Activated CD8-positive, alpha-beta T cell treated with anti-CD3 and anti-CD28 coated beads for 36 hours (primary cell): Measurements from ENCODE around the gene ADAMTSL5. TPM values are rescaled to one million over a fixed set of nuclear protein-coding genes. Genes with fewer than 3 reads are reported as not detected.

Source experiments
- ATAC-seq: fragments of 200-7000 bp; cut with Tn5 transposase; one replicate; pipeline ENCODE4 v1.10.0; 2021; ENCODE audit warnings: mild to moderate bottlenecking, moderate library complexity
- CTCF ChIA-PET: fragments of 350-600 bp; sonication (Branson Sonifier 250); formaldehyde crosslinking; loops from one replicate; lab custom pipeline; 2021; ENCODE audit warnings: antibody characterized with exemption; lab: Charles Lee
- POLR2A ChIA-PET: fragments of 350-600 bp; sonication (Branson Sonifier 250); formaldehyde crosslinking; loops from one replicate; lab custom pipeline; 2021; ENCODE audit warnings: antibody characterized with exemption; lab: Charles Lee
- DNase-seq: peaks from one replicate; pipeline ENCODE4 v3.0.0-alpha.2; 2020
- H3K27ac Mint-ChIP-seq: one replicate; pipeline ENCODE4 v1.8.0; 2021; ENCODE audit warnings: mild to moderate bottlenecking, mixed read lengths
- H3K27me3 Mint-ChIP-seq: one replicate; pipeline ENCODE4 v1.8.0; 2021; ENCODE audit warnings: mixed read lengths
- H3K36me3 Mint-ChIP-seq: one replicate; pipeline ENCODE4 v1.8.0; 2021; ENCODE audit warnings: low read depth, mixed read lengths
- H3K4me1 Mint-ChIP-seq: one replicate; pipeline ENCODE4 v1.8.0; 2021; ENCODE audit warnings: low read depth, mixed read lengths
- H3K4me3 Mint-ChIP-seq: one replicate; pipeline ENCODE4 v1.8.0; 2021; ENCODE audit warnings: mild to moderate bottlenecking, moderate library complexity, mixed read lengths
- H3K9me3 Mint-ChIP-seq: one replicate; pipeline ENCODE4 v1.8.0; 2021; ENCODE audit warnings: mixed read lengths
- intact Hi-C: fragments of 100-400 bp; cut with micrococcal nuclease; formaldehyde crosslinking; loops from one replicate; pipeline ENCODE4 v1.10.0; 2022
- total RNA-seq, 2 experiments: library from RNA; stranded (reverse); gene quantifications; one replicate each; pipeline ENCODE4 v1.2.3, GENCODE V29; 2021
- TF ChIP-seq, protein P1 (sequence below): fragments of 200-600 bp; IDR thresholded peaks from one replicate; pipeline ENCODE4 v1.8.0; 2022; ENCODE audit warnings: antibody characterized with exemption, mild to moderate bottlenecking

The ADAMTSL5 gene
- total RNA-seq, 2 experiments from 2014 or later: 1.3 TPM

GRCh38 chr19:1492474-1493006 lies 20.3 kb downstream of the ADAMTSL5 start:
- peaks cover 5% of the 10 kb centered on the region for H3K27me3 Mint-ChIP-seq
- TF ChIP-seq, protein P1, sequence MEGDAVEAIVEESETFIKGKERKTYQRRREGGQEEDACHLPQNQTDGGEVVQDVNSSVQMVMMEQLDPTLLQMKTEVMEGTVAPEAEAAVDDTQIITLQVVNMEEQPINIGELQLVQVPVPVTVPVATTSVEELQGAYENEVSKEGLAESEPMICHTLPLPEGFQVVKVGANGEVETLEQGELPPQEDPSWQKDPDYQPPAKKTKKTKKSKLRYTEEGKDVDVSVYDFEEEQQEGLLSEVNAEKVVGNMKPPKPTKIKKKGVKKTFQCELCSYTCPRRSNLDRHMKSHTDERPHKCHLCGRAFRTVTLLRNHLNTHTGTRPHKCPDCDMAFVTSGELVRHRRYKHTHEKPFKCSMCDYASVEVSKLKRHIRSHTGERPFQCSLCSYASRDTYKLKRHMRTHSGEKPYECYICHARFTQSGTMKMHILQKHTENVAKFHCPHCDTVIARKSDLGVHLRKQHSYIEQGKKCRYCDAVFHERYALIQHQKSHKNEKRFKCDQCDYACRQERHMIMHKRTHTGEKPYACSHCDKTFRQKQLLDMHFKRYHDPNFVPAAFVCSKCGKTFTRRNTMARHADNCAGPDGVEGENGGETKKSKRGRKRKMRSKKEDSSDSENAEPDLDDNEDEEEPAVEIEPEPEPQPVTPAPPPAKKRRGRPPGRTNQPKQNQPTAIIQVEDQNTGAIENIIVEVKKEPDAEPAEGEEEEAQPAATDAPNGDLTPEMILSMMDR: no peak
- H3K4me3 Mint-ChIP-seq: peak overlapping the region; percentile 12
- no peak for DNase-seq
- H3K9me3 Mint-ChIP-seq: no peaks in the 10 kb centered on the region
- CTCF ChIA-PET: no interaction called here
- peaks cover 9% of the 10 kb centered on the region for H3K4me1 Mint-ChIP-seq
- ATAC-seq: no peak
- POLR2A ChIA-PET: interaction anchor here (1.0 kb wide), 2 partner anchors 10 to 52 kb away, joined by 3 read pairs; no protein-coding TSS in a partner anchor
- no peak overlapping the region for H3K27ac Mint-ChIP-seq
- intact Hi-C loops: no loop called here
- no peaks in the 10 kb centered on the region for H3K36me3 Mint-ChIP-seq

DNA sequence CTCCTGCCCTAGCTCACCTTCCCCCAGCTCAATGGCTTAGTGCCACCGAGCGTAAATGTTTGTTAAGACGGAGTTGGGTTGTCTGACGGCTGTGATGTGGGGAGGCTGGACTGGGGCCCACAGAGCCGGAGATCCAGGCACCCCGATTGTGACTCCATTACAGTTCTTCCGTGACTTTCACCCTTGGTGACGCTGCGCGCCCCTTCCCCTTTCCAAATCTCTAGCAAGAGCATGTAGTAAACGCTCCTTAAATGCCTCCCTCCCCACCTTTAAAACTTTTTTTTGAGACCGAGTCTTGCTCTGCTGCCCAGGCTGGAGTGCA lies 21.0 kb downstream of the ADAMTSL5 start:
- ChIA-PET POLR2A (interaction anchor here (1.0 kb wide), 2 partner anchors 11 to 51 kb away, joined by 3 read pairs; no protein-coding TSS in a partner anchor), CTCF (no interaction called here)
- Mint-ChIP-seq H3K9me3 (no peaks in the 10 kb centered on the region), H3K36me3 (no peaks in the 10 kb centered on the region), H3K4me3 (peak overlapping the region; percentile 66), H3K27me3 (peaks cover 5% of the 10 kb centered on the region), H3K27ac (no peak overlapping the region), H3K4me1 (peaks cover 9% of the 10 kb centered on the region)
- no peak for DNase-seq
- TF ChIP-seq, protein P1: no peak
- ATAC-seq: no peak
- intact Hi-C loops: no loop called here

DNA sequence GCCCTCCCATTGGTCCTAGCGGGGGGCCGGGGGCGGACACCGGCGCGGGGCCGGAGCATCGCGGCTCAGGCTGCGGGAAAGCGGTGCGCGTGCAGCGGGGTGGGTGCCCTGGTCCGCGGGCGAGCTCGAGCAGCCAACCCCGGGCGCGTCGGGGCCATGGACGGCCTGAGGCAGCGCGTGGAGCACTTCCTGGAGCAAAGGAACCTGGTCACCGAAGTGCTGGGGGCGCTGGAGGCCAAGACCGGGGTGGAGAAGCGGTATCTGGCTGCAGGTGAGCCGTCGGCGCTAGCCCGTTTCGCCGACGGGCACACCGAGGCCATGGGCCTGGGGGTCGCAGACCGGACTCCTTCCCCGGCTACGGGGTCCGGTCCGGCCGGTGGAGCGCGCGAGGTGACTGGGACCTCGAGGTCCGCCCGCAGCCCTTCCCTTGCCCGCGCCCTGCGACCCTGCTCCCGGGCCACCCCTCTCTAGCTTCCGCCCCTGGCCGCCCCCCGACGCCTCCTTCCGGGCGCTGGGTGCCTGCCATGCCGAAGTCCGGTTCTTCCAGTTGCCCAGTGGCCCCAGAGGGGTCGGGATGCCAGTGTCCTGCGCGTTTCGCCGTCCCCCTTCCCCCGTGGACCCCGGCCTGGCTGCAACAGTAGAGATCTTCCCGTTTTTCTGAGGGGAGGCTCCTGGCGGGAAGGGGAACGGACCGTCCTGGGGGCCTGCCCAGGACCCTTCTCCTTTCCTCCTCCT lies 21.5 kb downstream of the ADAMTSL5 start, which contains the start of gene REEP6:
Gene REEP6, plus strand, starts transcription at position 68 of the 735 bp plus-strand sequence. Its CDS starts 89 bp downstream, at position 157.
- no peaks in the 10 kb centered on the region for H3K36me3 Mint-ChIP-seq
- peak within 1 kb of the TSS; percentile 81 for H3K27ac Mint-ChIP-seq
- H3K9me3 Mint-ChIP-seq: no peaks in the 10 kb centered on the region
- ATAC-seq: no peak
- H3K4me1 Mint-ChIP-seq: peaks cover 9% of the 10 kb centered on the region
- POLR2A ChIA-PET: interaction anchor here (1.0 kb wide), 2 partner anchors 46 to 51 kb away, joined by 3 read pairs; no protein-coding TSS in a partner anchor
- TF ChIP-seq, protein P1: no peak
- CTCF ChIA-PET: interaction anchor here (0.7 to 1.3 kb wide), 3 partner anchors 18 to 1345 kb away, joined by 3 read pairs; no protein-coding TSS in a partner anchor
- DNase-seq: no peak
- intact Hi-C loops: no loop called here
- peaks cover 5% of the 10 kb centered on the region for H3K27me3 Mint-ChIP-seq
- H3K4me3 Mint-ChIP-seq: peak within 1 kb of the TSS; percentile 86

- H3K27ac Mint-ChIP-seq: peak within 1 kb of the TSS; percentile 81
- peaks cover 5% of the 10 kb centered on the region for H3K27me3 Mint-ChIP-seq
- DNase-seq (peak; percentile 99), ATAC-seq (peak; percentile 90)
- CTCF ChIA-PET: interaction anchor here (0.7 to 1.3 kb wide), 3 partner anchors 19 to 1345 kb away, joined by 3 read pairs; no protein-coding TSS in a partner anchor
- peak within 1 kb of the TSS; percentile 86 for H3K4me3 Mint-ChIP-seq
- peaks cover 9% of the 10 kb centered on the region for H3K4me1 Mint-ChIP-seq
- H3K9me3 Mint-ChIP-seq: no peaks in the 10 kb centered on the region
- intact Hi-C loops: no loop called here
- H3K36me3 Mint-ChIP-seq: no peaks in the 10 kb centered on the region
- POLR2A ChIA-PET: interaction anchor here (0.6 to 1.0 kb wide), 3 partner anchors 9 to 119 kb away, joined by 3 read pairs; no protein-coding TSS in a partner anchor
- TF ChIP-seq, protein P1: no peak
Measured at GRCh38 chr19:1490311-1491113, 22.3 kb downstream of the ADAMTSL5 start, which contains the start of gene PCSK4. TSS of gene PCSK4 (minus strand) at chr19:1490350. CDS start at chr19:1490346, 4 bp downstream.
